Measurements from ENCODE around the gene C3orf22. TPM values are rescaled to one million over a fixed set of nuclear protein-coding genes. Genes with fewer than 3 reads are reported as not detected.

The C3orf22 gene
- total and polyA plus RNA-seq, 2 experiments from 2014 or later, result not detected

GRCh38 chr3:126567696-126568438 lies 9.1 kb upstream of the C3orf22 start:
- no peak overlapping the region for H3K27ac ChIP-seq
- TF ChIP-seq EZH2phosphoT487 (IDR thresholded peaks at IDR 0.05; ENCODE audit: insufficient read depth, low read depth) (no peak), EZH2 (IDR thresholded peaks at IDR 0.05; ENCODE audit: insufficient read depth, poor library complexity, severe bottlenecking) (no peak)
- no peaks in the 10 kb centered on the region for H3K9me2 ChIP-seq (ENCODE audit: insufficient read depth)
- H3K27me3 ChIP-seq (replicated peaks; ENCODE audit: insufficient read depth), result peaks cover 5% of the 10 kb centered on the region; the same call in 1 of the 2 replicates
- no peaks in the 10 kb centered on the region for H4K20me1 ChIP-seq (ENCODE audit: insufficient read depth)
- H3K4me3 ChIP-seq, result no peak overlapping the region
- no peaks in the 10 kb centered on the region for H3K36me3 ChIP-seq (ENCODE audit: low read depth)
- H3F3A ChIP-seq (ENCODE audit: insufficient read depth), result no peaks in the 10 kb centered on the region
- H3K4me1 ChIP-seq (ENCODE audit: insufficient read depth), result no peaks in the 10 kb centered on the region
- no peaks in the 10 kb centered on the region for H3K79me2 ChIP-seq (ENCODE audit: insufficient read depth)
- DNase-seq, result no peak
- H2AFZ ChIP-seq, result no peak overlapping the region
- in situ Hi-C loops (cut with MboI), result no loop called here
- 61 to 64% methylated on average over 10 of the region's 10 CpGs for WGBS, 2 experiments (ENCODE audit: low coverage in 1 of 2, low lambda C conversion rate in 2 of 2, missing lambda C conversion rate in 2 of 2)
- no peak overlapping the region for H3K4me2 ChIP-seq (ENCODE audit: unreplicated experiment)
- no peak overlapping the region for H3K9ac ChIP-seq
- H3K9me3 ChIP-seq (ENCODE audit: low read depth), result no peaks in the 10 kb centered on the region

- WGBS, 2 experiments (ENCODE audit: low coverage in 1 of 2, low lambda C conversion rate in 2 of 2, missing lambda C conversion rate in 2 of 2), result 32 to 45% methylated on average over 2 of the region's 2 CpGs
- H3K9ac ChIP-seq, result no peak overlapping the region
- in situ Hi-C loops (cut with MboI), result no loop called here
- no peak overlapping the region for H3K4me2 ChIP-seq (ENCODE audit: unreplicated experiment)
- TF ChIP-seq EZH2 (IDR thresholded peaks at IDR 0.05; ENCODE audit: insufficient read depth, poor library complexity, severe bottlenecking) (no peak), EZH2phosphoT487 (IDR thresholded peaks at IDR 0.05; ENCODE audit: insufficient read depth, low read depth) (no peak)
- no peaks in the 10 kb centered on the region for H4K20me1 ChIP-seq (ENCODE audit: insufficient read depth)
- H3K4me1 ChIP-seq (ENCODE audit: insufficient read depth), result no peaks in the 10 kb centered on the region
- no peak overlapping the region for H2AFZ ChIP-seq
- no peaks in the 10 kb centered on the region for H3K9me3 ChIP-seq (ENCODE audit: low read depth)
- H3K36me3 ChIP-seq (ENCODE audit: low read depth), result no peaks in the 10 kb centered on the region
- no peak overlapping the region for H3K27ac ChIP-seq
- H3K9me2 ChIP-seq (ENCODE audit: insufficient read depth), result no peaks in the 10 kb centered on the region
- H3K79me2 ChIP-seq (ENCODE audit: insufficient read depth), result no peaks in the 10 kb centered on the region
- H3K4me3 ChIP-seq, result no peak overlapping the region
- H3F3A ChIP-seq (ENCODE audit: insufficient read depth), result no peaks in the 10 kb centered on the region
- no peak for DNase-seq
- peaks cover 18% of the 10 kb centered on the region for H3K27me3 ChIP-seq (replicated peaks; ENCODE audit: insufficient read depth)
These were observed 4.1 kb upstream of the C3orf22 start for GRCh38 chr3:126562737-126563276.

GRCh38 chr3:126557761-126558160 lies 971 bp downstream of the C3orf22 start:
- 62 to 63% methylated on average over 6 of the region's 6 CpGs for WGBS, 2 experiments (ENCODE audit: low coverage in 1 of 2, low lambda C conversion rate in 2 of 2, missing lambda C conversion rate in 2 of 2)
- DNase-seq, result peak; percentile 23
- H3K9me2 ChIP-seq (ENCODE audit: insufficient read depth), result no peaks in the 10 kb centered on the region

GRCh38 chr3:126557415-126557745 lies 1.4 kb downstream of the C3orf22 start:
- 83 to 87% methylated on average over 10 to 11 of the region's 11 CpGs for WGBS, 2 experiments (ENCODE audit: low coverage in 1 of 2, low lambda C conversion rate in 2 of 2, missing lambda C conversion rate in 2 of 2)

More at GRCh38 chr3:126557761-126558160, 971 bp downstream of the C3orf22 start:
- Histone ChIP-seq H3K9me3 (ENCODE audit: low read depth) (no peaks in the 10 kb centered on the region), H2AFZ (no peak overlapping the region), H3K4me3 (no peak overlapping the region), H3K4me2 (ENCODE audit: unreplicated experiment) (no peak overlapping the region), H3F3A (ENCODE audit: insufficient read depth) (no peaks in the 10 kb centered on the region), H3K4me1 (ENCODE audit: insufficient read depth) (no peaks in the 10 kb centered on the region), H3K36me3 (ENCODE audit: low read depth) (no peaks in the 10 kb centered on the region), H3K79me2 (ENCODE audit: insufficient read depth) (no peaks in the 10 kb centered on the region), H3K27me3 (replicated peaks; ENCODE audit: insufficient read depth) (peaks cover 12% of the 10 kb centered on the region), H4K20me1 (ENCODE audit: insufficient read depth) (no peaks in the 10 kb centered on the region), H3K27ac (no peak overlapping the region), H3K9ac (no peak overlapping the region)
- in situ Hi-C loops (cut with MboI), result no loop called here
- no peak for TF ChIP-seq EZH2phosphoT487 (IDR thresholded peaks at IDR 0.05; ENCODE audit: insufficient read depth, low read depth)

More at GRCh38 chr3:126557415-126557745, 1.4 kb downstream of the C3orf22 start:
- DNase-seq, result no peak
- Histone ChIP-seq H3K4me3 (no peak overlapping the region), H3K27me3 (replicated peaks; ENCODE audit: insufficient read depth) (peaks cover 8% of the 10 kb centered on the region), H3K9ac (no peak overlapping the region), H4K20me1 (ENCODE audit: insufficient read depth) (no peaks in the 10 kb centered on the region), H2AFZ (no peak overlapping the region), H3K9me3 (ENCODE audit: low read depth) (no peaks in the 10 kb centered on the region), H3K36me3 (ENCODE audit: low read depth) (no peaks in the 10 kb centered on the region), H3K4me1 (ENCODE audit: insufficient read depth) (no peaks in the 10 kb centered on the region), H3K4me2 (ENCODE audit: unreplicated experiment) (no peak overlapping the region), H3K9me2 (ENCODE audit: insufficient read depth) (no peaks in the 10 kb centered on the region), H3K27ac (no peak overlapping the region), H3K79me2 (ENCODE audit: insufficient read depth) (no peaks in the 10 kb centered on the region), H3F3A (ENCODE audit: insufficient read depth) (no peaks in the 10 kb centered on the region)
- in situ Hi-C loops (cut with MboI), result no loop called here
- no peak for TF ChIP-seq EZH2 (IDR thresholded peaks at IDR 0.05; ENCODE audit: insufficient read depth, poor library complexity, severe bottlenecking)
- no peak for TF ChIP-seq EZH2phosphoT487 (IDR thresholded peaks at IDR 0.05; ENCODE audit: insufficient read depth, low read depth)
